ENCODE measurements around the gene RP9. TPM values are rescaled to one million over a fixed set of nuclear protein-coding genes. Genes with fewer than 3 reads are reported as not detected.

RP9 gene
- 10 to 100 TPM in 1 of 2 donors, 1 to 10 TPM in 1; 4.8 to 10.7 TPM for total RNA-seq

GRCh38 chr7:33109005-33109757, at the start of gene RP9:
TSS of gene RP9 (minus strand) at chr7:33109404. CDS start at chr7:33109372, 32 bp downstream.

GRCh38 chr7:33128990-33129805, 20.0 kb upstream of the RP9 start, which contains the start of gene BBS9:
TSS of gene BBS9 (plus strand) at chr7:33129564. CDS start at chr7:33146253, 16,689 bp downstream.

GRCh38 chr7:33062023-33062781, 47.0 kb downstream of the RP9 start, which contains the start of gene NT5C3A:
TSS of gene NT5C3A (minus strand) at chr7:33062776. CDS start at chr7:33062705, 71 bp downstream.

Small RNA genes within 50 kb of the gene (small RNA-seq; reads per million reads assigned to genes)
- gene AC074338.1 (0 reads per million in 2 donors), gene RN7SL505P (0.09 to 0.12 reads per million in 2 donors)

Other genes with a start within 250 kb of the RP9 start
- gene KBTBD2, start 217.6 kb downstream of the RP9 start, total RNA-seq: 10 to 100 TPM; 54.9 to 59.5 TPM
- 100 to 1,000 TPM; 134 to 202 TPM for gene FKBP9, start 152.0 kb downstream of the RP9 start, total RNA-seq
- gene NT5C3A, start 46.6 kb downstream of the RP9 start, total RNA-seq: 100 to 1,000 TPM in 1 of 2 donors, 10 to 100 TPM in 1; 89.5 to 157 TPM
- gene BBS9, start 20.2 kb upstream of the RP9 start, total RNA-seq: 10 to 100 TPM; 11.0 to 14.8 TPM